ENCODE results near the gene TMPRSS9.

DNA sequence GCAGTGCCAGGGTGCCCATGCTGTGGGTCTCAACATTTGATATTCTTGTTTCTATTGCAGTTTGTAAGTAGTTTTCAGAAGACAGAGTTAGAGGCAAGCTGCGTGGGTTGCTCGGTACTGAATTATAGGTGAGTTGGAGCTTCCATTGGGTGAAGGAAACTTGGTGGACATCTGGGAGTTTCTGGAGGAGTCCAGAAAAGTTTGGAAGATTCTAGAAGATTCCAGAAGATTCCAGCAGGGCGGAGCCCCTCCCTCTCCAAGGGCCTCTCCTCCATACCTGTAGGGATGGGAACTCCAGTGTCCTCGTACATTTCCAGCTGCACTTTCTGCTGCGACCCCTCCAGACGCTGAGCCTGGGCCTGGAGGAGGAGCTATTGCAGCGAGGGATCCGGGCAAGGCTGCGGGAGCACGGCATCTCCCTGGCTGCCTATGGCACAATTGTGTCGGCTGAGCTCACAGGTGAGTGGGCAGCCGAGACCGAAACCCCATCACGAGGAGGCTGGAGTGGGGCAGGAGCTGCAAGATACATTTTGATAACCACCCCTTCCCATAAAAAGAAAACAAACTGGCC lies 38.8 kb downstream of the TMPRSS9 start:
- TF ChIP-seq, protein P1, sequence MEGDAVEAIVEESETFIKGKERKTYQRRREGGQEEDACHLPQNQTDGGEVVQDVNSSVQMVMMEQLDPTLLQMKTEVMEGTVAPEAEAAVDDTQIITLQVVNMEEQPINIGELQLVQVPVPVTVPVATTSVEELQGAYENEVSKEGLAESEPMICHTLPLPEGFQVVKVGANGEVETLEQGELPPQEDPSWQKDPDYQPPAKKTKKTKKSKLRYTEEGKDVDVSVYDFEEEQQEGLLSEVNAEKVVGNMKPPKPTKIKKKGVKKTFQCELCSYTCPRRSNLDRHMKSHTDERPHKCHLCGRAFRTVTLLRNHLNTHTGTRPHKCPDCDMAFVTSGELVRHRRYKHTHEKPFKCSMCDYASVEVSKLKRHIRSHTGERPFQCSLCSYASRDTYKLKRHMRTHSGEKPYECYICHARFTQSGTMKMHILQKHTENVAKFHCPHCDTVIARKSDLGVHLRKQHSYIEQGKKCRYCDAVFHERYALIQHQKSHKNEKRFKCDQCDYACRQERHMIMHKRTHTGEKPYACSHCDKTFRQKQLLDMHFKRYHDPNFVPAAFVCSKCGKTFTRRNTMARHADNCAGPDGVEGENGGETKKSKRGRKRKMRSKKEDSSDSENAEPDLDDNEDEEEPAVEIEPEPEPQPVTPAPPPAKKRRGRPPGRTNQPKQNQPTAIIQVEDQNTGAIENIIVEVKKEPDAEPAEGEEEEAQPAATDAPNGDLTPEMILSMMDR (conservative IDR thresholded peaks at IDR 0.05 in 1 of 2, IDR thresholded peaks at IDR 0.05 in 1 of 2; ENCODE audit: extremely low read depth in 1 of 2, insufficient read depth in 1 of 2, low read depth in 1 of 2, low read length in 2 of 2): no peak
- TF ChIP-seq EZH2 (IDR thresholded peaks at IDR 0.05; ENCODE audit: borderline replicate concordance, low read length): no peak
